Measurements from ENCODE around the gene RBM24. TPM values are rescaled to one million over a fixed set of nuclear protein-coding genes. Genes with fewer than 3 reads are reported as not detected.

Gene RBM24
- total and polyA plus RNA-seq, 2 donors (not counting 3 experiments of a cell fraction or from before 2014, with no cell fraction given), result 6.6 to 6.7 TPM

DNA sequence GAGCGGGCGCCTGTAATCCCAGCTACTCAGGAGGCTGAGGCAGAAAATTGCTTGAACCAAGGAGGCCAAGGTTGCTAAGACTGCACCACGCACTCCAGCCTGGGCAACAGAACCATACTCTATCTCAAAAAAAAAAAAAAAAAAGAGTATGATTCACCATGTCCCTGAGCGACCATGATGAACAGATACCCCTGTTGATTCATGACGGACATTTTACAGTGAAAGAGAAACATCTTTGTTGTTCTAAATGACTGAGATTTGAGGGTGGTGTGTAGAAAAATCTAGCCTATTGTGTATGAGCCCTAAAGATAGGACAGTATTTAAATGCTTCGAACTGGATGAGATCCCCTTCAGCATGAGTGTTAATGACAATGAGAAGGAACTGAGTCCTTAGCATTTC is 32.8 kb downstream of the RBM24 start:
- no peaks in the 10 kb centered on the region for H3K79me2 ChIP-seq (ENCODE audit: control insufficient read depth, insufficient read depth, low read length)
- DNase-seq (ENCODE audit: low read depth, low spot score) (no peak), FAIRE-seq (no peak)
- H2AFZ ChIP-seq (ENCODE audit: low read depth, low read length), result no peak overlapping the region
- dilution Hi-C loops (cut with MboI; ENCODE audit: extremely low pct_ligation_motif_present, low sequenced_read_pairs), result no loop called here
- BruUV-seq (replicated peaks), result no TSS peak
- no peak overlapping the region for H3K27ac ChIP-seq (ENCODE audit: insufficient read depth, low read depth, low read length)
- no peaks in the 10 kb centered on the region for H3K9me3 ChIP-seq (replicated peaks; ENCODE audit: control insufficient read depth, insufficient read depth, low read length)
- intact Hi-C loops (cut with micrococcal nuclease), result no loop called here
- H3K9me1 ChIP-seq (replicated peaks; ENCODE audit: control insufficient read depth, extremely low read depth, insufficient read depth, low read length), result no peaks in the 10 kb centered on the region
- TF ChIP-seq GATA2 (IDR thresholded peaks at IDR 0.05; ENCODE audit: insufficient read depth, insufficient read length, low read depth, low read length), result no peak
- no peak for TF ChIP-seq JUN (IDR thresholded peaks at IDR 0.05; ENCODE audit: borderline replicate concordance, insufficient read depth, insufficient read length, low read depth)
- no peak for TF ChIP-seq EZH2 (IDR thresholded peaks at IDR 0.05; ENCODE audit: borderline replicate concordance, low read depth, low read length, severe bottlenecking)
- no peak for TF ChIP-seq POLR2A (IDR thresholded peaks at IDR 0.05; ENCODE audit: low read depth, low read length)
- no peak for TF ChIP-seq POLR2AphosphoS5 (IDR thresholded peaks at IDR 0.05; ENCODE audit: insufficient read depth, low read depth, low read length)
- TF ChIP-seq MYC (IDR thresholded peaks at IDR 0.05; ENCODE audit: low read depth, low read length), result no peak
- TF ChIP-seq, protein P1, sequence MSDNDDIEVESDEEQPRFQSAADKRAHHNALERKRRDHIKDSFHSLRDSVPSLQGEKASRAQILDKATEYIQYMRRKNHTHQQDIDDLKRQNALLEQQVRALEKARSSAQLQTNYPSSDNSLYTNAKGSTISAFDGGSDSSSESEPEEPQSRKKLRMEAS (IDR thresholded peaks at IDR 0.05; ENCODE audit: insufficient read depth, insufficient read length), result no peak
- TF ChIP-seq FOS (IDR thresholded peaks at IDR 0.05; ENCODE audit: borderline replicate concordance, insufficient read depth, low read length), result no peak
- TF ChIP-seq, protein P2, sequence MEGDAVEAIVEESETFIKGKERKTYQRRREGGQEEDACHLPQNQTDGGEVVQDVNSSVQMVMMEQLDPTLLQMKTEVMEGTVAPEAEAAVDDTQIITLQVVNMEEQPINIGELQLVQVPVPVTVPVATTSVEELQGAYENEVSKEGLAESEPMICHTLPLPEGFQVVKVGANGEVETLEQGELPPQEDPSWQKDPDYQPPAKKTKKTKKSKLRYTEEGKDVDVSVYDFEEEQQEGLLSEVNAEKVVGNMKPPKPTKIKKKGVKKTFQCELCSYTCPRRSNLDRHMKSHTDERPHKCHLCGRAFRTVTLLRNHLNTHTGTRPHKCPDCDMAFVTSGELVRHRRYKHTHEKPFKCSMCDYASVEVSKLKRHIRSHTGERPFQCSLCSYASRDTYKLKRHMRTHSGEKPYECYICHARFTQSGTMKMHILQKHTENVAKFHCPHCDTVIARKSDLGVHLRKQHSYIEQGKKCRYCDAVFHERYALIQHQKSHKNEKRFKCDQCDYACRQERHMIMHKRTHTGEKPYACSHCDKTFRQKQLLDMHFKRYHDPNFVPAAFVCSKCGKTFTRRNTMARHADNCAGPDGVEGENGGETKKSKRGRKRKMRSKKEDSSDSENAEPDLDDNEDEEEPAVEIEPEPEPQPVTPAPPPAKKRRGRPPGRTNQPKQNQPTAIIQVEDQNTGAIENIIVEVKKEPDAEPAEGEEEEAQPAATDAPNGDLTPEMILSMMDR (IDR thresholded peaks at IDR 0.05; ENCODE audit: extremely low read depth in 1 of 2, insufficient read depth in 1 of 2, low read depth in 1 of 2, low read length in 2 of 2), result no peak
- no peaks in the 10 kb centered on the region for H4K20me1 ChIP-seq (replicated peaks; ENCODE audit: control insufficient read depth, extremely low read depth, insufficient read depth, low read length)
- H3K4me3 ChIP-seq (replicated peaks in 1 of 3; ENCODE audit: insufficient read depth in 1 of 3, low read depth in 1 of 3, low read length in 3 of 3), result no peak overlapping the region
- no peaks in the 10 kb centered on the region for H3K4me1 ChIP-seq (ENCODE audit: control insufficient read depth, extremely low read depth, insufficient read depth, low read length)
- ChIA-PET CTCF (no interaction called here), POLR2A (no interaction called here)
- no peak overlapping the region for H3K9ac ChIP-seq (replicated peaks; ENCODE audit: extremely low read depth, insufficient read depth, low read length)
- no peak overlapping the region for H3K4me2 ChIP-seq (ENCODE audit: insufficient read depth, low read length)
- H3K27me3 ChIP-seq (ENCODE audit: control insufficient read depth in 2 of 2, insufficient read depth in 2 of 2, low read length in 2 of 2), result no peaks in the 10 kb centered on the region
- no peaks in the 10 kb centered on the region for H3K36me3 ChIP-seq (ENCODE audit: control insufficient read depth in 2 of 2, extremely low read depth in 1 of 2, insufficient read depth in 2 of 2, low read length in 2 of 2)

Data from endothelial cell of umbilical vein (primary cell).